ENCODE results near the gene ACKR4. TPM values are rescaled to one million over a fixed set of nuclear protein-coding genes. Genes with fewer than 3 reads are reported as not detected.

ACKR4 gene
- total RNA-seq, 1 donor from 2014 or later = 0.11 TPM

GRCh38 chr3:132563420-132564069, 33.5 kb upstream of the ACKR4 start:
- POLR2A ChIA-PET = no interaction called here
- Mint-ChIP-seq H3K27ac (no peak overlapping the region), H3K36me3 (ENCODE audit: low read depth) (peaks cover 23% of the 10 kb centered on the region), H3K4me3 (no peak overlapping the region), H3K27me3 (no peaks in the 10 kb centered on the region), H3K4me1 (peaks cover 13% of the 10 kb centered on the region), H3K9me3 (peaks cover 2% of the 10 kb centered on the region)
- ATAC-seq (ENCODE audit: low read depth) = no peak
- TF ChIP-seq CTCF (IDR thresholded peaks at IDR 0.05) = no peak
- intact Hi-C loops (cut with micrococcal nuclease) = no loop called here
- no peak for DNase-seq
- CTCF ChIA-PET = no interaction called here

GRCh38 chr3:132564070-132564465, 33.0 kb upstream of the ACKR4 start:
- Mint-ChIP-seq H3K36me3 (ENCODE audit: low read depth) (peaks cover 18% of the 10 kb centered on the region), H3K4me3 (no peak overlapping the region), H3K27ac (no peak overlapping the region), H3K27me3 (no peaks in the 10 kb centered on the region), H3K9me3 (peaks cover 2% of the 10 kb centered on the region), H3K4me1 (peaks cover 13% of the 10 kb centered on the region)
- TF ChIP-seq CTCF (IDR thresholded peaks at IDR 0.05) = no peak
- POLR2A ChIA-PET = no interaction called here
- no peak for ATAC-seq (ENCODE audit: low read depth)
- CTCF ChIA-PET = no interaction called here
- intact Hi-C loops (cut with micrococcal nuclease) = no loop called here
- no peak for DNase-seq

GRCh38 chr3:132568422-132568821, 28.6 kb upstream of the ACKR4 start:
- H3K27ac Mint-ChIP-seq = no peak overlapping the region
- H3K36me3 Mint-ChIP-seq (ENCODE audit: low read depth) = peaks cover 36% of the 10 kb centered on the region

GRCh38 chr3:132569153-132569552, 27.9 kb upstream of the ACKR4 start:
- H3K4me3 Mint-ChIP-seq = no peak overlapping the region

More at GRCh38 chr3:132568422-132568821, 28.6 kb upstream of the ACKR4 start:
- no peak for ATAC-seq (ENCODE audit: low read depth)
- TF ChIP-seq CTCF (IDR thresholded peaks at IDR 0.05) = no peak
- ChIA-PET POLR2A (no interaction called here), CTCF (no interaction called here)
- no peaks in the 10 kb centered on the region for H3K9me3 Mint-ChIP-seq
- H3K4me1 Mint-ChIP-seq = peaks cover 12% of the 10 kb centered on the region
- intact Hi-C loops (cut with micrococcal nuclease) = no loop called here
- no peaks in the 10 kb centered on the region for H3K27me3 Mint-ChIP-seq
- DNase-seq = no peak
- no peak overlapping the region for H3K4me3 Mint-ChIP-seq

GRCh38 chr3:132569580-132569979, 27.5 kb upstream of the ACKR4 start:
- Mint-ChIP-seq H3K27ac (no peak overlapping the region), H3K4me1 (peaks cover 2% of the 10 kb centered on the region), H3K9me3 (no peaks in the 10 kb centered on the region), H3K4me3 (no peak overlapping the region), H3K27me3 (no peaks in the 10 kb centered on the region), H3K36me3 (ENCODE audit: low read depth) (peaks cover 43% of the 10 kb centered on the region)
- ChIA-PET CTCF (no interaction called here), POLR2A (no interaction called here)
- DNase-seq (no peak), ATAC-seq (ENCODE audit: low read depth) (no peak)
- TF ChIP-seq CTCF (IDR thresholded peaks at IDR 0.05) = no peak
- intact Hi-C loops (cut with micrococcal nuclease) = no loop called here

More at GRCh38 chr3:132569153-132569552, 27.9 kb upstream of the ACKR4 start:
- H3K4me1 Mint-ChIP-seq = peaks cover 6% of the 10 kb centered on the region
- ATAC-seq (ENCODE audit: low read depth) (no peak), DNase-seq (no peak)
- H3K36me3 Mint-ChIP-seq (ENCODE audit: low read depth) = peaks cover 42% of the 10 kb centered on the region
- intact Hi-C loops (cut with micrococcal nuclease) = no loop called here
- no peak for TF ChIP-seq CTCF (IDR thresholded peaks at IDR 0.05)
- ChIA-PET CTCF (no interaction called here), POLR2A (no interaction called here)
- no peaks in the 10 kb centered on the region for H3K9me3 Mint-ChIP-seq
- no peak overlapping the region for H3K27ac Mint-ChIP-seq
- no peaks in the 10 kb centered on the region for H3K27me3 Mint-ChIP-seq
